Measurements from ENCODE around the gene PPM1K.
A peak's percentile ranks its signal among the peaks of the same experiment; 100 is the strongest.

Gene PPM1K

GRCh38 chr4:88276952-88277710, 7.2 kb downstream of the PPM1K start:
- DNase-seq: no peak

DNA sequence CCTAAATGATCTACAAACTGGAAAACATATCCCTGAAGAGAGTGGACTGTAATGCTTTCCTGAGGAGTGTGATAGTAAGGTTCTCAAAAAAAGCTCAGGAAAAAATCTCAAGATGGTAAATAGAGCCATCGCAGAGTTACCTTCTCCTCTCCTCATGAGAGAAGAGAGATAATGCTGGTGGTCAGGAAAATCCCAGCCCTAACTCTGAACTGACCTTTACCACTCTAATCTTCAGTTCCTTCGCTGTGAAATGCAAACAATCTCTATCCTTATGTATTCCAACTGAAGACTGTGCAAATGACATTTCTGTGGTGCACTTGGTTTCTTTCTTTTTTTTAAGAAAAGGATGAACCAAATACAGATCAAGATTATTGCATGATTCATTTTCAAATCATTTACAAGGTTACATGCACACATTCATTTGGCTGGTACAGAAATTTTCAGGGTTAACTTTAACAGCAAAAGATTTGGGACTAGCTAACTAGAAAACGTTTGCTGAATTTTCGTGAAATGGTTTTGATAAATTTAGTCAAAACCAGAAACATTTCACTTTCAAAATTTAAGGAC, 8.3 kb downstream of the PPM1K start:
- DNase-seq: no peak

DNA sequence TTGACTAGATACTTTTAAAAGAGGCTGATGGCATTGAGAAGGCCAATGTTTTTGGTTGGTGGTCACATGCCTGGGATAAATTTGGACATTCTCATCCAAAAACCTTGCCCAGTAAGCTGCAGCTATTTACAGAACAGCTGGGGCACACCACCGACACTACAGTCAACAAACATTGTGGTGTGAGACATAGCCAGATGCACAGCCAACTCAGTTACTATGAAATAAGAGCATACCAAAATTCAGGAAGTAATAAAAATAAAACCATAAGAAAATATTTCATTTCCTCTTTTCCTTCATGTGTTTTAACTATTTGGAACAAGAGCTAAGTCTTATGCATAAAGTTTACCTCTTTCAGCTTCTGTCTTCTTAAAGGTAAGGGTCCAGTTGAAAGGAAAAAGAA, 8.8 kb downstream of the PPM1K start:
- DNase-seq: no peak

GRCh38 chr4:88268913-88269312, 15.4 kb downstream of the PPM1K start:
- no peak for DNase-seq

GRCh38 chr4:88264336-88264735, 20.0 kb downstream of the PPM1K start:
- no peak for DNase-seq

GRCh38 chr4:88257726-88258125, 26.6 kb downstream of the PPM1K start:
- DNase-seq: no peak

DNA sequence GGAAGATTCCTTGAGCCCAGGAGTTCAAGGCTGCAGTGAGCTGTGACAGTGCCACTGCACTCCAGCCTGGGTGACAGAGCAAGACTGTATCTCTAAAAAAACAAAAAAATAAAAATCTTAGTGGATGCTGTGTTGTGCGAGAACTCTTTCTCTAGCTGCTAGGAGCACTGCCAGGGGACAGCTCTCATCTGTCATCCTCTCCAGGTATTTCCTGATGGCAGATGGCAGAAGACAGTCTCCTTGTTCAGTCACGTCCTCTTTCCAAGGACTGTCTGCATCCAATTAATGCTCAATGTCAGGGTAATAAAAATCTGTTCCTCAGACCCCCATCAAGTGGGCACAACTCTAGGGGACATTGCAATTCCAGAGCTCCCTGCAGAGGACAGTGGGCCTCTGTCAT, 29.2 kb downstream of the PPM1K start:
- DNase-seq: no peak

GRCh38 chr4:88251924-88252323, 32.4 kb downstream of the PPM1K start:
- DNase-seq: no peak

GRCh38 chr4:88247148-88247547, 37.2 kb downstream of the PPM1K start:
- no peak for DNase-seq

GRCh38 chr4:88246600-88246999, 37.8 kb downstream of the PPM1K start:
- no peak for DNase-seq

DNA sequence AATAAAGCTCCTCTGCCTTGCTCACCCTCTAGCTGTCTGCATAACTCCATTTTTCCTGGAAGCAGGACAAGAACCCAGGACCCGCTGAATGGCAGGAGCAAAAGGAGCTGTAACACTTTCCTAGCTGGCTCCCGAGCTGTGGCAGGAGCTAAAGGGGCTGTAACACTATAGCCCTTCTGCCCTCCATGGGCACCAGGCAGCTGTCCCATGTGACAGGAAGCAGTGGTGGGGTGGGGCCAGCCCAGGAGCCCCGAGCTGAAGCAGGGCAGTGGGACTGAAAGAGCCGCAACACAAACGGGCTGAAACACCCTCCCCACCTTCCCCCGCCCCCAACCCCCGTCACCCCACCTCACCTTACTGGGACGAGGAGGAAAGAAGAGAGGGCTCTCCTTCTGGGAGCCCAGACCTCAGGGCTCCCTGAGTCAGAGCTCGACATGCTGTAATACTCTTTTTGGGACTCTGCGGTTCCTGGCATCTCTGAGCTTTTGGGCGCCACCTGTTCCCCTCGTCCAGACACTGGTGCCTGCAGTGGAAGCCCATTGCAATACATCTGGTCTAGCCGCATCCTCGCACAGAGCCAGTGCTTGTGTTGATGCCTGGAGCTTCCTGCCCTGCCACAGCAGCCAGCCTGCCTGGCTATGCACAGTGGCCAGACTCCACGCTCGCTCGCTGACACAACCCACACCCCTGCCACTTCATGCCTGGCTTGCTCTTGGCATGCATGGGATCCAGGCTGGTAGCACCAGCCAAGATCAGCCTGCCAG, 39.4 kb downstream of the PPM1K start:
- DNase-seq: peak in 2 of 4 experiments; percentile 18 to 20

- no peak for DNase-seq
Measured at GRCh38 chr4:88244056-88244455, 40.3 kb downstream of the PPM1K start.

DNA sequence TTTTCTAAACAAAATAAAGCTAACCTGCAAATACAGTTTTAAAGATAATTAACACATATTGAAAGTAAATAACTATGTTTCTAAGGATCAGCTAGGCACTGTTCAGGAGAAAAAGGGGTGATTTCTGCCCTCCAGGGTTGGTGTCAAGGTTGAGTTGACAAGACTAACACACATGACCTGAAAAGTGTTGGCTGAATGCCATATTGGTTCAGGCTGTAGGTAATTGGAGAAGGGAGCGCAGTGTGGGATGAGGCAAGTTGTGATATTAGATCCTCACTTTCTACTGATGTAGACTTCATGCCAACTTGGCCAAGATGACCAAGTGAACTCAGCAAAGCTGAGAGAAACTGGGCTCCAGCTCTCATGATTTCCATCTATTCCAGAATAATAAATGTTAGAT, 42.2 kb downstream of the PPM1K start:
- no peak for DNase-seq

DNA sequence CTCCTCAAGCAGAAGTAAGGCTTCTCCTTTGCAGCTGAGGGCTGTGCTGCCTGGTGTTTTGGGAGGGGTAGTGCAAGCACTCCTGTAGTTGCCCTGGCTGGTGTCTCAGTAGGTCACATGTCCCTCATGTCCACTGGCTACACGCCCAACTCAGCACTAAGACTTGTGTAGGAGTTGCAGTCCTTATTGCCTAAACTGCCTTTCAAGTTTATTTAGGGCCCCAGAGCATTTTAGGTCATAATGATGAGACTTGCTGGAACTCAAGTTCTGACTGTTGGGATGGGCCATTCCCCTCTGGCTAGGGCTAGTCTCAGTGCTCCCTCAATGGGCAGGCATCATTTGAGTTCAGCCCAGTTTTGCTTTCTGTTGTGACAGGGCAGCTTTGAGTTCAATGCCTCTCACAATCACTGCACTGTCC, 44.1 kb downstream of the PPM1K start:
- no peak for DNase-seq

- DNase-seq: no peak
Measured at GRCh38 chr4:88230969-88231771, 53.2 kb downstream of the PPM1K start.

- no peak for DNase-seq
Measured at GRCh38 chr4:88230461-88230891, 53.9 kb downstream of the PPM1K start.

DNA sequence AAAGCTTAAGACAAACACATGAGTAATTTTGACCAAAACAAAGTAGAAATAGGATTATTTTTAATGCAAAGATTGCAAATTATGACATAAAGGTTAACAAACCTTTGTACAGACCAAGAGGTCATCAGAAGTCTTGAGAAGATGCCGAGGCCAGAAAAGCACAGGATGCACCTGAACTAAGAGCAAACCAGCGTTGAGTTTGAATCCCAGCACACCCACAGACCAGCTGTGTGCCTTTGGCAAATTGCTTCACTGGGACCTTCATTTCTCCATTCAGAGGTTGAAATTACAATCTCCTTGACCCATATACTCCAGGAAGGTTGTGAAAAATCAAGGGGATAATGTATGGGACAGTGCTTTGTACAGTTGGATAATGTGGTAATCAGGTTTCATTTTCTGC, 56.6 kb downstream of the PPM1K start:
- DNase-seq: no peak

- DNase-seq: no peak
Measured at GRCh38 chr4:88226143-88226542, 58.2 kb downstream of the PPM1K start.

DNA sequence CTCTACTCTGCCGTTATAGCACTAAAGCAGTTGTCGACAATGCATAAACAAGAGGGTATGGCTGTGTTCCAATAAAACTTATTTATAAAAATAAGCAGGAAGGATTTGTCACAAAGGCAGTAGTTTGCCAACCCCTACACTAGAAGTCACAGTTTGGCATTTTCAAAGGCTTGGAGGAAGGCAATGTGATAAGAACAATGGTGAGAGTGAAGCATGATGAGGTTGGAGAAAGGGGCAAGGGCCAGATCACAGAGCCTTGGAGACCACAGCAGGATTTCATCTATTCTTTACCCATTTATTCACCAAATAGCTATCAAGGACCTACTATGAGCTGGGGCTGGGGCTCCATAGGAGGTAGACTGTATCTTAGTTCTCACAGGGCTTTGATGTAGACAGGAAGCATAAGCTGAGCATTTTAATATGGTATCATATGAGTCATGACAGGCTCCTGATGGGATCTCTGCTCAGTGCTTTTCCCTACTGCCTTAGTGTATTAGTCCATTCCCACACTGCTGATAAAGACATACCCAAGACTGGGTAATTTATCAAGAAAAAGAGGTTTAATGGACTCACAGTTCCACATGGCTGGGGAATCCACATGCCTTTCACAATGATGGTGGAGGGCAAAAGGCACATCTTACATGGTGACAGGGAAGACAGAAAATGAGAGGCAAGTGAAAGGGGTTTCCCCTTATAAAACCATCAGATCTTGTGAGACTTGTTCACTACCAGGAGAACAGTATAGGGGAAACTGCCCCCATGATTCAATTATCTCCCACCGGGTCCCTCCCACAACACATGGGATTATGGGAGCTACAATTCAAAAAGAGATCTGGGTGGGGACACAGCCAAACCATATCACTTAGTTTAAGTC, 58.9 kb downstream of the PPM1K start:
- DNase-seq: no peak

DNA sequence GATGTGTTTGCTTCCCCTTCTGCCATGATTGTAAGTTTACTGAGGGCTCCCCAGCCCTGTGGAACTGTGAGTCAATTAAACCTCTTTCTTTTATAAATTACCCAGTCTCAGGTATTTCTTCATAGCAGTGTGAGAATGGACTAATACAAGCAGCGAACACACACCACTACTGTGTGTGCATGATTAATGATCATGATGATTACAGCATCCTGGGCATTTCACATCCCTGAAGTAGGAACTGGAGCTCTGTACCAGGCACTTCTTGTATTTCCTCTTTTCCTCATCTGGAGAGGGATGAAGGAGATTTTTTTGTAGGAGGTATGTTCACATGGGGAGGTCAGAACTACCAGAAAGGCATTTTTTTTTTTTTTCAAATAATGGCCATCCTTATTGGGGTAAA, 60.8 kb downstream of the PPM1K start:
- DNase-seq: no peak

GRCh38 chr4:88219099-88219498, 65.3 kb downstream of the PPM1K start:
- DNase-seq: no peak

- no peak for DNase-seq
Measured at GRCh38 chr4:88217169-88217568, 67.2 kb downstream of the PPM1K start.

Data from activated CD4-positive, CD25-positive, alpha-beta regulatory T cell (primary cell).